OCI-LY7 (cell line): ENCODE data around the gene ANKS6.
"Not testable (repeated sequence)": the region's sequence is repeated elsewhere in the genome, so short reads cannot be mapped to it uniquely, and the experiment has no call there.

ENCODE experiments used
- CTCF ChIP-seq: fragments of 200-600 bp; sonication (generic); conservative IDR thresholded peaks from 2 replicates; pipeline ENCODE4 v1.5.1; 2014; ENCODE audit warnings: mild to moderate bottlenecking, antibody characterized with exemption, low read length, moderate library complexity, mixed read lengths
- EZH2phosphoT487 ChIP-seq: fragments of 200-600 bp; sonication (generic); IDR thresholded peaks from 2 replicates; pipeline ENCODE4 v1.6.1; 2018; ENCODE audit warnings: low read depth, borderline replicate concordance, mild to moderate bottlenecking, mixed run types, antibody characterized with exemption, low read length, moderate library complexity, mixed read lengths

GRCh38 chr9:98684816-98685215 is 111.5 kb downstream of the ANKS6 start:
- TF ChIP-seq CTCF, EZH2phosphoT487: not testable (repeated sequence)
